Amygdala (tissue), 56 donors: Measurements from ENCODE around the gene ZNF497.

Experiments
- DNase-seq, 56 donors: peaks; one replicate each; lab custom pipeline; 2025; lab: John Stamatoyannopoulos, UW

Gene ZNF497

GRCh38 chr19:58319241-58319640 lies 43.3 kb downstream of the ZNF497 start:
- DNase-seq, result no peak

- no peak for DNase-seq
Measured at GRCh38 chr19:58318297-58318696, 44.3 kb downstream of the ZNF497 start.

- no peak for DNase-seq
Measured at GRCh38 chr19:58317476-58318072, 45.0 kb downstream of the ZNF497 start.

GRCh38 chr19:58315580-58315979 lies 47.0 kb downstream of the ZNF497 start:
- DNase-seq, result no peak

GRCh38 chr19:58311345-58311865 lies 51.1 kb downstream of the ZNF497 start:
- DNase-seq, result peak in 2 of 56 donors; percentile 2 to 5

GRCh38 chr19:58310685-58311084 lies 51.9 kb downstream of the ZNF497 start:
- DNase-seq, result peak in 21 of 56 donors; percentile 2 to 65 (median 19)

- DNase-seq, result no peak
Measured at GRCh38 chr19:58307736-58308135, 54.8 kb downstream of the ZNF497 start.

- no peak for DNase-seq
Measured at GRCh38 chr19:58305932-58306323, 56.6 kb downstream of the ZNF497 start.

GRCh38 chr19:58305065-58305931 lies 57.3 kb downstream of the ZNF497 start, which contains the start of gene ERVK3-1:
Gene ERVK3-1, plus strand, starts transcription at chr19:58305377. Its CDS starts 6,792 bp downstream, at chr19:58312169.
- DNase-seq, result peak; percentile 48 to 98 (median 93)

- no peak for DNase-seq
Measured at GRCh38 chr19:58304748-58305064, 57.8 kb downstream of the ZNF497 start.
